Ascending aorta (tissue), 2 donors: ENCODE results near the gene TMPRSS6. TPM values are rescaled to one million over a fixed set of nuclear protein-coding genes. Genes with fewer than 3 reads are reported as not detected.

Experiments used
- DNase-seq, 2 donors: peaks; one replicate each; pipeline ENCODE4 v3.0.0-alpha.2; 2019; ENCODE audit warnings: low spot score in 2 of 2
- H3K27ac ChIP-seq, 2 donors: fragments of 200-600 bp; sonication (generic); one replicate each; pipeline ENCODE4 v1.5.1; 2016 to 2017; ENCODE audit warnings: mild to moderate bottlenecking in 1 of 2
- H3K27me3 ChIP-seq: fragments of 200-600 bp; sonication (generic); one replicate; pipeline ENCODE4 v1.5.1; 2017
- H3K36me3 ChIP-seq, 2 donors: fragments of 200-600 bp; sonication (generic); one replicate each; pipeline ENCODE4 v1.5.1; 2016
- H3K4me1 ChIP-seq, 2 donors: fragments of 200-600 bp; sonication (generic); one replicate each; pipeline ENCODE4 v1.5.1; 2016 to 2017; ENCODE audit warnings: mild to moderate bottlenecking in 1 of 2
- H3K4me3 ChIP-seq, 2 donors: fragments of 200-600 bp; sonication (generic); one replicate each; pipeline ENCODE4 v1.5.1; 2016 to 2017; ENCODE audit warnings: mild to moderate bottlenecking in 1 of 2
- H3K9me3 ChIP-seq, 2 donors: fragments of 200-600 bp; sonication (generic); one replicate each; pipeline ENCODE4 v1.5.1; 2016
- CTCF ChIP-seq, 3 experiments: fragments of 200-600 bp in 2 of 3; fragments of 450-650 bp in 1 of 3; sonication (generic) in 2 of 3; IDR thresholded peaks; one replicate each; pipeline ENCODE4 v1.5.1; 2016 to 2019; ENCODE audit warnings: antibody characterized with exemption in 3 of 3, mild to moderate bottlenecking in 1 of 3, moderate library complexity in 1 of 3
- intact Hi-C: fragments of 100-400 bp; cut with DNase I; formaldehyde crosslinking; loops from one replicate; pipeline ENCODE4 v1.15.1; 2023
- total RNA-seq: library from RNA; depleted of rRNA; stranded (reverse); fragments of >200 nt; gene quantifications from one replicate; pipeline ENCODE4 v1.1.0, GENCODE V29; 2016

The TMPRSS6 gene
- total RNA-seq, 1 donor from 2014 or later: not detected

- no peaks in the 10 kb centered on the region for H3K27me3 ChIP-seq
- no peaks in the 10 kb centered on the region for H3K4me1 ChIP-seq
- peaks cover 0 to 14% of the 10 kb centered on the region in 2 donors for H3K9me3 ChIP-seq
- no peak for TF ChIP-seq CTCF (IDR thresholded peaks at IDR 0.05)
- DNase-seq: no peak
- H3K4me3 ChIP-seq: peak overlapping the region in 1 of 2 donors; percentile 19
- no peaks in the 10 kb centered on the region for H3K36me3 ChIP-seq
- H3K27ac ChIP-seq: no peak overlapping the region
- intact Hi-C loops: no loop called here
Observed at GRCh38 chr22:37148031-37148651, 38.6 kb upstream of the TMPRSS6 start.

- Histone ChIP-seq H3K4me1 (no peaks in the 10 kb centered on the region), H3K36me3 (no peaks in the 10 kb centered on the region), H3K27ac (no peak overlapping the region), H3K9me3 (peaks cover 0 to 14% of the 10 kb centered on the region in 2 donors), H3K27me3 (no peaks in the 10 kb centered on the region), H3K4me3 (no peak overlapping the region)
- TF ChIP-seq CTCF (IDR thresholded peaks at IDR 0.05): no peak
- intact Hi-C loops: no loop called here
- DNase-seq: no peak
Observed at GRCh38 chr22:37147186-37147990, 37.9 kb upstream of the TMPRSS6 start.

GRCh38 chr22:37146507-37147180 is 37.1 kb upstream of the TMPRSS6 start:
- Histone ChIP-seq H3K4me1 (no peaks in the 10 kb centered on the region), H3K27me3 (no peaks in the 10 kb centered on the region), H3K36me3 (no peaks in the 10 kb centered on the region), H3K9me3 (peaks cover 0 to 12% of the 10 kb centered on the region in 2 donors), H3K27ac (no peak overlapping the region), H3K4me3 (no peak overlapping the region)
- intact Hi-C loops: no loop called here
- DNase-seq: no peak
- no peak for TF ChIP-seq CTCF (IDR thresholded peaks at IDR 0.05)

- intact Hi-C loops: no loop called here
- TF ChIP-seq CTCF (IDR thresholded peaks at IDR 0.05): no peak
- H3K4me3 ChIP-seq: no peak overlapping the region
Observed at GRCh38 chr22:37146051-37146385, 36.5 kb upstream of the TMPRSS6 start.

GRCh38 chr22:37145180-37146050 is 35.9 kb upstream of the TMPRSS6 start:
- DNase-seq: no peak

More at GRCh38 chr22:37146051-37146385, 36.5 kb upstream of the TMPRSS6 start:
- peaks cover 0 to 5% of the 10 kb centered on the region in 2 donors for H3K9me3 ChIP-seq
- H3K36me3 ChIP-seq: no peaks in the 10 kb centered on the region
- no peaks in the 10 kb centered on the region for H3K27me3 ChIP-seq
- H3K4me1 ChIP-seq: no peaks in the 10 kb centered on the region
- DNase-seq: no peak
- H3K27ac ChIP-seq: no peak overlapping the region

More at GRCh38 chr22:37145180-37146050, 35.9 kb upstream of the TMPRSS6 start:
- H3K4me1 ChIP-seq: no peaks in the 10 kb centered on the region
- H3K27me3 ChIP-seq: no peaks in the 10 kb centered on the region
- H3K36me3 ChIP-seq: no peaks in the 10 kb centered on the region
- no peak for TF ChIP-seq CTCF (IDR thresholded peaks at IDR 0.05)
- H3K27ac ChIP-seq: no peak overlapping the region
- H3K4me3 ChIP-seq: no peak overlapping the region
- no peaks in the 10 kb centered on the region for H3K9me3 ChIP-seq
- intact Hi-C loops: no loop called here
